H1 (cell line): ENCODE results near the gene TBC1D9B. TPM values are rescaled to one million over a fixed set of nuclear protein-coding genes. Genes with fewer than 3 reads are reported as not detected.

ENCODE experiments used
- BCL11A ChIP-seq, 2 experiments: IDR thresholded peaks; one replicate each; pipeline ENCODE4 v1.6.1; 2011; ENCODE audit warnings: low read depth in 2 of 2, low read length in 2 of 2, mild to moderate bottlenecking in 2 of 2
- NANOG ChIP-seq: IDR thresholded peaks from 2 replicates; pipeline ENCODE4 v1.6.1; 2011; ENCODE audit warnings: low read length, low read depth, mild to moderate bottlenecking, inconsistent platforms; ENCODE audit not compliant: insufficient read depth, poor library complexity, severe bottlenecking
- SIN3A ChIP-seq, 2 experiments: IDR thresholded peaks in 1 of 2; conservative IDR thresholded peaks in 1 of 2; 2 replicates each; pipeline ENCODE4 v1.6.1; 2011 to 2012; ENCODE audit warnings: low read length in 2 of 2, improper control_type of control experiment in 1 of 2, low read depth in 1 of 2, mild to moderate bottlenecking in 1 of 2
- polyA plus RNA-seq, 7 experiments: library from polyadenylated mRNA; depleted of rRNA in 3 of 7; stranded (reverse) in 5 of 7; unstranded in 2 of 7; fragments of >200 nt in 5 of 7; fragments of 200-250 nt in 2 of 7; gene quantifications; 1 replicate in 5 of 7; 2 replicates in 1 of 7; 4 replicates in 1 of 7; pipeline versions ENCODE4 v1.2.1 to v1.2.3, GENCODE V29; 2011 to 2013; ENCODE audit warnings: missing spikeins in 2 of 7, mixed read lengths in 2 of 7
- total RNA-seq: library from RNA; stranded (reverse); fragmentation: NEBNext Ultra II Directional; extraction: Animal tissue kit (Norgen Biotek cat#: 25700); gene quantifications from 2 replicates; pipeline ENCODE4 v1.2.1, GENCODE V29; 2021
- TF ChIP-seq, protein P1 (sequence below), 3 experiments: IDR thresholded peaks; 1 replicate in 2 of 3; 2 replicates in 1 of 3; pipeline versions ENCODE4 v1.5.1 to v1.6.1; 2011; ENCODE audit warnings: low read length in 3 of 3, mild to moderate bottlenecking in 3 of 3, inconsistent platforms in 2 of 3, low read depth in 1 of 3, moderate library complexity in 1 of 3; ENCODE audit not compliant: insufficient read depth in 1 of 3; ENCODE audit errors: control extremely low read depth in 1 of 3

Gene TBC1D9B
- total and polyA plus RNA-seq, 2 of the 8 experiments (the other 6 are each of a cell fraction or from before 2014, with no cell fraction given) = 33.6 to 57.1 TPM

DNA sequence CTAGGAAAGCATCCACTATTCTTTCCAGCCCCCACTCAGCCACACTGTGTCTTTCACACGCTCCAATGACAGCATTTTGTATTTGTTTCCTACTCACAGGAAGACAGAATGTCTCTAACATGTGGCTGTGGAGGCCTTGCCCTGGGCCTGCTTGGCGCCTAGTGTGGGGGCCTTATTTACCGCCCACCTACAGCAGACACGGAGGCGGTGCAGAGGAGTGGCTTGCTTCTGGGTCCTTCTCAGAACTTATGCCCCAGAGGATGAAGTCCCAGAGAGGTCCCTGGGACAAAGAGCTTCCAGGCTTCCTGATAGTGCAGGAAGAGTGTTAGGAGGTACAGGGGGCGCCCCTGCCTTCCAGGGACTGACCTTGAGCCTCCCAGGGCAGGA, 40.6 kb downstream of the TBC1D9B start (continued):
- TF ChIP-seq, protein P1, sequence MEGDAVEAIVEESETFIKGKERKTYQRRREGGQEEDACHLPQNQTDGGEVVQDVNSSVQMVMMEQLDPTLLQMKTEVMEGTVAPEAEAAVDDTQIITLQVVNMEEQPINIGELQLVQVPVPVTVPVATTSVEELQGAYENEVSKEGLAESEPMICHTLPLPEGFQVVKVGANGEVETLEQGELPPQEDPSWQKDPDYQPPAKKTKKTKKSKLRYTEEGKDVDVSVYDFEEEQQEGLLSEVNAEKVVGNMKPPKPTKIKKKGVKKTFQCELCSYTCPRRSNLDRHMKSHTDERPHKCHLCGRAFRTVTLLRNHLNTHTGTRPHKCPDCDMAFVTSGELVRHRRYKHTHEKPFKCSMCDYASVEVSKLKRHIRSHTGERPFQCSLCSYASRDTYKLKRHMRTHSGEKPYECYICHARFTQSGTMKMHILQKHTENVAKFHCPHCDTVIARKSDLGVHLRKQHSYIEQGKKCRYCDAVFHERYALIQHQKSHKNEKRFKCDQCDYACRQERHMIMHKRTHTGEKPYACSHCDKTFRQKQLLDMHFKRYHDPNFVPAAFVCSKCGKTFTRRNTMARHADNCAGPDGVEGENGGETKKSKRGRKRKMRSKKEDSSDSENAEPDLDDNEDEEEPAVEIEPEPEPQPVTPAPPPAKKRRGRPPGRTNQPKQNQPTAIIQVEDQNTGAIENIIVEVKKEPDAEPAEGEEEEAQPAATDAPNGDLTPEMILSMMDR (IDR thresholded peaks at IDR 0.05; ENCODE audit: control extremely low read depth in 1 of 3, insufficient read depth in 1 of 3, low read depth in 1 of 3, low read length in 3 of 3) = no peak; a peak in 1 of 4 replicates
- TF ChIP-seq NANOG (no peak), BCL11A (IDR thresholded peaks at IDR 0.05; ENCODE audit: low read depth in 2 of 2, low read length in 2 of 2) (no peak), SIN3A (conservative IDR thresholded peaks at IDR 0.05 in 1 of 2, IDR thresholded peaks at IDR 0.05 in 1 of 2; ENCODE audit: low read depth in 1 of 2, low read length in 2 of 2) (no peak)
